HepG2 (cell line): Measurements from ENCODE around the gene FAM219B.

Experiments
- HMGXB4 ChIP-seq, 2 experiments: sonication (generic) in 1 of 2; formaldehyde crosslinking in 1 of 2; IDR thresholded peaks; 2 replicates each; pipeline versions ENCODE4 v1.4.0 to v1.6.1; 2018 to 2020; ENCODE audit warnings: missing genetic modification reagents in 2 of 2, borderline replicate concordance in 1 of 2, low read depth in 1 of 2, mild to moderate bottlenecking in 1 of 2, missing biosample characterization in 1 of 2
- MZF1 ChIP-seq: sonication (generic); formaldehyde crosslinking; IDR thresholded peaks from 2 replicates; pipeline ENCODE4 v1.8.1; 2023; ENCODE audit warnings: mild to moderate bottlenecking, missing genetic modification reagents, borderline replicate concordance
- STAT5B ChIP-seq: sonication (generic); formaldehyde crosslinking; IDR thresholded peaks from 2 replicates; pipeline ENCODE4 v1.4.0; 2020; ENCODE audit warnings: missing genetic modification reagents
- ZNF275 ChIP-seq: sonication (generic); formaldehyde crosslinking; IDR thresholded peaks from 2 replicates; pipeline ENCODE4 v1.8.0; 2022; ENCODE audit warnings: missing genetic modification reagents, mild to moderate bottlenecking, inconsistent platforms, borderline replicate concordance
- ZNF354B ChIP-seq: sonication (generic); formaldehyde crosslinking; IDR thresholded peaks from 2 replicates; pipeline ENCODE4 v1.8.0; 2022; ENCODE audit warnings: mild to moderate bottlenecking, missing genetic modification reagents
- ZNF530 ChIP-seq: sonication (generic); formaldehyde crosslinking; IDR thresholded peaks from 2 replicates; pipeline ENCODE4 v1.5.0; 2020; ENCODE audit warnings: low read depth, mild to moderate bottlenecking, missing genetic modification reagents
- TF ChIP-seq, protein P1 (sequence below): sonication (generic); formaldehyde crosslinking; IDR thresholded peaks from 2 replicates; pipeline ENCODE4 v1.4.0; 2020; ENCODE audit warnings: missing genetic modification reagents
- TF ChIP-seq, protein P2 (sequence below): fragments of 450-650 bp; IDR thresholded peaks from 2 replicates; pipeline ENCODE4 v1.6.1; 2016
- TF ChIP-seq, protein P3 (sequence below): sonication (generic); formaldehyde crosslinking; IDR thresholded peaks from 2 replicates; pipeline ENCODE4 v1.5.0; 2020; ENCODE audit warnings: mild to moderate bottlenecking, missing genetic modification reagents, moderate library complexity

GRCh38 chr15:74950078-74950908, 43.6 kb upstream of the FAM219B start:
- TF ChIP-seq ZNF275 = no peak
- TF ChIP-seq, protein P1, sequence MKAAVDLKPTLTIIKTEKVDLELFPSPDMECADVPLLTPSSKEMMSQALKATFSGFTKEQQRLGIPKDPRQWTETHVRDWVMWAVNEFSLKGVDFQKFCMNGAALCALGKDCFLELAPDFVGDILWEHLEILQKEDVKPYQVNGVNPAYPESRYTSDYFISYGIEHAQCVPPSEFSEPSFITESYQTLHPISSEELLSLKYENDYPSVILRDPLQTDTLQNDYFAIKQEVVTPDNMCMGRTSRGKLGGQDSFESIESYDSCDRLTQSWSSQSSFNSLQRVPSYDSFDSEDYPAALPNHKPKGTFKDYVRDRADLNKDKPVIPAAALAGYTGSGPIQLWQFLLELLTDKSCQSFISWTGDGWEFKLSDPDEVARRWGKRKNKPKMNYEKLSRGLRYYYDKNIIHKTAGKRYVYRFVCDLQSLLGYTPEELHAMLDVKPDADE (CRISPR knock-in tag) = no peak
- no peak for TF ChIP-seq MZF1
- TF ChIP-seq ZNF354B (CRISPR knock-in tag) = no peak
- no peak for TF ChIP-seq ZNF530 (CRISPR knock-in tag)
- TF ChIP-seq HMGXB4 (CRISPR knock-in tag; IDR thresholded peaks at IDR 0.05; ENCODE audit: borderline replicate concordance in 1 of 2, low read depth in 1 of 2) = peak in 1 of 2 experiments; percentile 55; a peak in 1 of 4 replicates
- TF ChIP-seq, protein P2, sequence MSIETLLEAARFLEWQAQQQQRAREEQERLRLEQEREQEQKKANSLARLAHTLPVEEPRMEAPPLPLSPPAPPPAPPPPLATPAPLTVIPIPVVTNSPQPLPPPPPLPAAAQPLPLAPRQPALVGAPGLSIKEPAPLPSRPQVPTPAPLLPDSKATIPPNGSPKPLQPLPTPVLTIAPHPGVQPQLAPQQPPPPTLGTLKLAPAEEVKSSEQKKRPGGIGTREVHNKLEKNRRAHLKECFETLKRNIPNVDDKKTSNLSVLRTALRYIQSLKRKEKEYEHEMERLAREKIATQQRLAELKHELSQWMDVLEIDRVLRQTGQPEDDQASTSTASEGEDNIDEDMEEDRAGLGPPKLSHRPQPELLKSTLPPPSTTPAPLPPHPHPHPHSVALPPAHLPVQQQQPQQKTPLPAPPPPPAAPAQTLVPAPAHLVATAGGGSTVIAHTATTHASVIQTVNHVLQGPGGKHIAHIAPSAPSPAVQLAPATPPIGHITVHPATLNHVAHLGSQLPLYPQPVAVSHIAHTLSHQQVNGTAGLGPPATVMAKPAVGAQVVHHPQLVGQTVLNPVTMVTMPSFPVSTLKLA = no peak
- no peak for TF ChIP-seq STAT5B (CRISPR knock-in tag)
- TF ChIP-seq, protein P3, sequence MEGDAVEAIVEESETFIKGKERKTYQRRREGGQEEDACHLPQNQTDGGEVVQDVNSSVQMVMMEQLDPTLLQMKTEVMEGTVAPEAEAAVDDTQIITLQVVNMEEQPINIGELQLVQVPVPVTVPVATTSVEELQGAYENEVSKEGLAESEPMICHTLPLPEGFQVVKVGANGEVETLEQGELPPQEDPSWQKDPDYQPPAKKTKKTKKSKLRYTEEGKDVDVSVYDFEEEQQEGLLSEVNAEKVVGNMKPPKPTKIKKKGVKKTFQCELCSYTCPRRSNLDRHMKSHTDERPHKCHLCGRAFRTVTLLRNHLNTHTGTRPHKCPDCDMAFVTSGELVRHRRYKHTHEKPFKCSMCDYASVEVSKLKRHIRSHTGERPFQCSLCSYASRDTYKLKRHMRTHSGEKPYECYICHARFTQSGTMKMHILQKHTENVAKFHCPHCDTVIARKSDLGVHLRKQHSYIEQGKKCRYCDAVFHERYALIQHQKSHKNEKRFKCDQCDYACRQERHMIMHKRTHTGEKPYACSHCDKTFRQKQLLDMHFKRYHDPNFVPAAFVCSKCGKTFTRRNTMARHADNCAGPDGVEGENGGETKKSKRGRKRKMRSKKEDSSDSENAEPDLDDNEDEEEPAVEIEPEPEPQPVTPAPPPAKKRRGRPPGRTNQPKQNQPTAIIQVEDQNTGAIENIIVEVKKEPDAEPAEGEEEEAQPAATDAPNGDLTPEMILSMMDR = peak; percentile 97
